Testis (tissue), 2 donors: ENCODE measurements around the gene CDKN2AIP.

Experiments used
- CTCF ChIP-seq, 3 experiments: fragments of 450-650 bp in 2 of 3; fragments of 200-600 bp in 1 of 3; sonication (generic) in 1 of 3; IDR thresholded peaks; one replicate each; pipeline ENCODE4 v1.5.1; 2016 to 2019; ENCODE audit warnings: antibody characterized with exemption in 3 of 3, mild to moderate bottlenecking in 2 of 3, moderate library complexity in 1 of 3
- POLR2A ChIP-seq: fragments of 450-650 bp; IDR thresholded peaks from one replicate; pipeline ENCODE4 v1.6.1; 2017; ENCODE audit warnings: antibody characterized with exemption, mild to moderate bottlenecking, moderate library complexity

- TF ChIP-seq POLR2A (no peak), CTCF (IDR thresholded peaks at IDR 0.05) (no peak)
Measured at GRCh38 chr4:183409483-183409882, 35.0 kb upstream of the CDKN2AIP start.
